ENCODE data around the gene SH3PXD2B. TPM values are rescaled to one million over a fixed set of nuclear protein-coding genes. Genes with fewer than 3 reads are reported as not detected.

Gene SH3PXD2B
- total and polyA plus RNA-seq, 2 of the 4 experiments (the other 2 are of a cell fraction) = 8.2 to 14.4 TPM

- Histone ChIP-seq H2BK15ac (ENCODE audit: low read depth, low read length) (no peak overlapping the region), H4K5ac (ENCODE audit: low read depth, low read length) (no peak overlapping the region), H3K18ac (ENCODE audit: low read depth, low read length) (no peak overlapping the region), H4K20me1 (ENCODE audit: insufficient read depth, low read length) (no peaks in the 10 kb centered on the region), H2AFZ (replicated peaks; ENCODE audit: low read length, poor library complexity) (no peak overlapping the region), H2BK5ac (ENCODE audit: low read depth, low read length, poor library complexity, severe bottlenecking) (no peak overlapping the region), H2AK9ac (replicated peaks; ENCODE audit: low read depth, low read length, poor library complexity) (no peak overlapping the region), H3K36me3 (ENCODE audit: control insufficient read depth, insufficient read depth, low read length) (no peaks in the 10 kb centered on the region), H3K4ac (ENCODE audit: low read depth, low read length) (no peak overlapping the region), H3K79me1 (ENCODE audit: low read depth in 1 of 2, low read length in 2 of 2) (no peaks in the 10 kb centered on the region), H2BK120ac (ENCODE audit: low read depth, low read length) (no peak overlapping the region), H3K14ac (replicated peaks; ENCODE audit: low read depth, low read length) (no peak overlapping the region), H3K27me3 (ENCODE audit: control insufficient read depth, insufficient read depth, low read length) (peaks cover 56% of the 10 kb centered on the region), H3K56ac (ENCODE audit: extremely low read depth, insufficient read depth, low read length) (no peak overlapping the region), H3K4me3 (ENCODE audit: insufficient read depth, low read depth, low read length) (no peak overlapping the region), H3K4me1 (ENCODE audit: control insufficient read depth, insufficient read depth, low read length) (no peaks in the 10 kb centered on the region), H2AK5ac (ENCODE audit: low read depth, low read length) (no peak overlapping the region), H3K9me1 (ENCODE audit: insufficient read depth, low read length) (no peaks in the 10 kb centered on the region), H3K4me2 (ENCODE audit: low read depth, low read length) (no peak overlapping the region), H4K8ac (ENCODE audit: low read depth in 2 of 2, low read length in 2 of 2) (no peak overlapping the region), H3K9me3 (ENCODE audit: control insufficient read depth, insufficient read depth, low read length) (no peaks in the 10 kb centered on the region), H3K9ac (ENCODE audit: low read depth, low read length) (no peak overlapping the region), H2BK20ac (ENCODE audit: low read depth, low read length) (no peak overlapping the region), H3K23ac (ENCODE audit: low read depth, low read length) (no peak overlapping the region), H4K91ac (ENCODE audit: insufficient read depth, low read depth, low read length) (no peak overlapping the region), H3K27ac (ENCODE audit: insufficient read depth, low read length) (no peak overlapping the region)
- DNase-seq = no peak
- POLR2A ChIA-PET (ENCODE audit: unreplicated experiment) = no interaction called here
- CTCF ChIA-PET = no interaction called here
- WGBS, 2 experiments (ENCODE audit: extremely low coverage in 2 of 2, insufficient read length in 1 of 2) = 84% methylated on average over 8 of the region's 14 CpGs; no CpG with 5 or more reads in 1 of the 2 experiments
- dilution Hi-C loops (cut with HindIII; ENCODE audit: low sequenced_read_pairs, unreplicated experiment) (no loop called here), intact Hi-C loops (cut with micrococcal nuclease) (no loop called here), in situ Hi-C loops (cut with MboI; ENCODE audit: low sequenced_read_pairs) (no loop called here)
- BruUV-seq (replicated peaks) = no TSS peak
- TF ChIP-seq MAZ (IDR thresholded peaks at IDR 0.05; ENCODE audit: borderline replicate concordance, low read depth, low read length) = no peak
- TF ChIP-seq SMC3 (IDR thresholded peaks at IDR 0.05; ENCODE audit: low read depth, low read length) = no peak
- TF ChIP-seq, protein P1, sequence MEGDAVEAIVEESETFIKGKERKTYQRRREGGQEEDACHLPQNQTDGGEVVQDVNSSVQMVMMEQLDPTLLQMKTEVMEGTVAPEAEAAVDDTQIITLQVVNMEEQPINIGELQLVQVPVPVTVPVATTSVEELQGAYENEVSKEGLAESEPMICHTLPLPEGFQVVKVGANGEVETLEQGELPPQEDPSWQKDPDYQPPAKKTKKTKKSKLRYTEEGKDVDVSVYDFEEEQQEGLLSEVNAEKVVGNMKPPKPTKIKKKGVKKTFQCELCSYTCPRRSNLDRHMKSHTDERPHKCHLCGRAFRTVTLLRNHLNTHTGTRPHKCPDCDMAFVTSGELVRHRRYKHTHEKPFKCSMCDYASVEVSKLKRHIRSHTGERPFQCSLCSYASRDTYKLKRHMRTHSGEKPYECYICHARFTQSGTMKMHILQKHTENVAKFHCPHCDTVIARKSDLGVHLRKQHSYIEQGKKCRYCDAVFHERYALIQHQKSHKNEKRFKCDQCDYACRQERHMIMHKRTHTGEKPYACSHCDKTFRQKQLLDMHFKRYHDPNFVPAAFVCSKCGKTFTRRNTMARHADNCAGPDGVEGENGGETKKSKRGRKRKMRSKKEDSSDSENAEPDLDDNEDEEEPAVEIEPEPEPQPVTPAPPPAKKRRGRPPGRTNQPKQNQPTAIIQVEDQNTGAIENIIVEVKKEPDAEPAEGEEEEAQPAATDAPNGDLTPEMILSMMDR (conservative IDR thresholded peaks at IDR 0.05; ENCODE audit: low read depth, low read length) = no peak
- no peak for TF ChIP-seq NFE2L2 (IDR thresholded peaks at IDR 0.05; ENCODE audit: low read depth, low read length)
- TF ChIP-seq FOS (IDR thresholded peaks at IDR 0.05; ENCODE audit: low read depth, low read length) = no peak
- no peak for ATAC-seq (ENCODE audit: low read depth)
These were observed 43.4 kb upstream of the SH3PXD2B start for GRCh38 chr5:172497591-172498255.

All from IMR-90 (cell line).